Measurements from ENCODE around the gene TRIM47.
A peak's percentile ranks its signal among the peaks of the same experiment; 100 is the strongest.

The TRIM47 gene

DNA sequence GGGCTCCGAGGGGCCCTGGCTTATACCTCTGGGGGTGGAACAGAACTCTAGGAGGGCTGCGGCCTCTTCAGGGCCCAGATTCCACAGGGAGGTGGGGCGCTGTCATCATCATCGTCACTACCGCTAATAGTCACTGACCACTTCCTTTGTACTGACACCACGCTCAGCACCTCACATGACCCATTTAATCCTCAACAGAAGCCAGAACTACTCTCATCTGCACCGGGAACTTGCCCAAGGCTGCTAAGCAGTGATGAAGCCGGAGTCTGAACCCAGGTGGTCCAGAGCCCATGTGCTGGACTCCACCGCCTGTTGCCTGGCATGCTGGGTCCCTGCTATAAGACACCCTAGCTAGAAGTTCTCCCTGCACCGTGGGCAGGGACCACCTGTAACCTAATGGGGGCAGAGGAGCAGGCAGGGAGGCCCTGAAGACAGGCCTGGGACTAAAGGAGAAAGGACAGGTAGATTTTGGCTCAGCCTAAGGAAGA, 46.2 kb downstream of the TRIM47 start:
- Histone ChIP-seq H3K36me3 (ENCODE audit: control insufficient read depth in 1 of 2, insufficient read depth in 2 of 2, low read length in 2 of 2) (peaks cover 0 to 32% of the 10 kb centered on the region in 2 donors), H3K27ac (ENCODE audit: low read length) (peak overlapping the region; percentile 49), H3K9me3 (ENCODE audit: control insufficient read depth in 1 of 2, low read length in 2 of 2) (no peaks in the 10 kb centered on the region), H3K4me1 (ENCODE audit: control insufficient read depth in 1 of 2, insufficient read depth in 2 of 2, low read length in 2 of 2) (peaks cover 5 to 19% of the 10 kb centered on the region in 2 donors), H3K4me3 (ENCODE audit: low read depth in 1 of 2, low read length in 2 of 2) (no peak overlapping the region), H3K27me3 (ENCODE audit: low read depth, low read length) (no peaks in the 10 kb centered on the region)

DNA sequence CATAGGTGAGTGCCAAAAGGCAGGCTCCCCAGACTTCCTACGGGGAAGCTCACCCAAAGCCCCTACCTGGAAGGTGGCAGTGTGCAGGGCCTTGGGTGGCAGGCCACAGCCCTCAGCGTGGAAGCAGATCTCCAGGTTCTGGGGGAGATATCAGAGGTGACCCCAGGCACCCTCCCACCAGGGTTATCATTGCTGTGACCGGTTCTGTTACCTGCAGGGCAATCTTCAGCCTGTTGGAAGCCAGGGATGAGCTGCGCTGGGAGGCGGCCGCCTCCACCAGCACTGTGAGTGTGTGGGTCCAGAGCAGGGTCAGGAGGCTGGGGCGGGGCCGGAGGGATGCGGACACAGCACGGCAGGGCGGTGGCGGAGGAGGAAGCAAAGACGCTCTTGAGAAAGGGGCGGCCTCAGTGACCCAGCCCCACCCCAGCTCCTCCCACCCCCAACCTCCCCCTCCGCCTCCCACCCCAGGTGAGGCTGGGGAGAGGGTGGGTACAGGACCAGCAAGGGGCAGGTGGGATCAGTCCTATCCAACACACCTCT, 47.3 kb downstream of the TRIM47 start:
- no peaks in the 10 kb centered on the region for H3K9me3 ChIP-seq (ENCODE audit: control insufficient read depth in 1 of 2, low read length in 2 of 2)
- no peaks in the 10 kb centered on the region for H3K27me3 ChIP-seq (ENCODE audit: low read depth, low read length)
- H3K4me1 ChIP-seq (ENCODE audit: control insufficient read depth in 1 of 2, insufficient read depth in 2 of 2, low read length in 2 of 2): peaks cover 5 to 23% of the 10 kb centered on the region in 2 donors
- peaks cover 0 to 24% of the 10 kb centered on the region in 2 donors for H3K36me3 ChIP-seq (ENCODE audit: control insufficient read depth in 1 of 2, insufficient read depth in 2 of 2, low read length in 2 of 2)
- no peak overlapping the region for H3K4me3 ChIP-seq (ENCODE audit: low read depth in 1 of 2, low read length in 2 of 2)
- H3K27ac ChIP-seq (ENCODE audit: low read length): no peak overlapping the region

DNA sequence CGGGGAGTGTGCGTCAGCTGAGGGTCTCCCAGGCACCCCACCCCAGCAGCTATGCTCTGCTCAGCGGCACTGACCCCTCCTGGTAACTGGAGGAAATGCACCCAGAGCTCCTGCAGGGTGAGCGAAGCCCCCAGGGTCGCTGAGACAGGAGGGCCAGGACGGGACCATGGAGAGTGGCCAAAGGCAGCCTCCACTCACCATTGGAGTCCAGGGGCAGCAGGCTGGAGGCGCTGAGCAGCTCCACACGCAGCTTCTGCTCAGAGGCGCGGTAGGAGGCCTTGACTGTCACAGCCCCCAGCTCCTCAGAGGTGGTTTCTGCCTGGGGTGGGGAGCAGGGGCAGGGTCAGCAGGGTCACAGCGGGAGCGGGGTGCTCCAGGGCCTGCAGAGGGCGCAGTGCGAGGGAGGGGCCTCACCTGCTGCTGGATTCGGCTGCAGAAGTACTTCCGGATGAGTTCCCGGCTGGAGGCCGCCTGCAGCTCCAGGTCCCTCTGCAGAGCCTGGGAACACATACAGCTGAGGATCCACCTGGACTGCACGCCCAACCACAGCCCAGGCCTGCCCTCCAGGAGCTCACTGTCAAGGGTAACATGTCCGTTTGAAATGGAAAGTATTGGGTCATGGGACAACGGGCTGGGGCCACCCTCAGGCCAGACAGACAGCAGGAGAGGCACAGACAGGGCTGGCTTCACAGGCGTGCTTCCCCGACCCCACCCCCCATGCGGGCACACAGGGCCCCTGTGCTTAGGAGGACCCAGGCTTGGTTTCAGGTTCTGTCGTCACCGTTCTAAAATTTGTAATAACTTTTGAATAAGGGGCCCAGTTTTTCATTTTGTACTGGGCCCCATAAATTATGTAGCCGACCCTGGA, 48.0 kb downstream of the TRIM47 start:
- H3K4me3 ChIP-seq (ENCODE audit: low read depth in 1 of 2, low read length in 2 of 2): no peak overlapping the region

DNA sequence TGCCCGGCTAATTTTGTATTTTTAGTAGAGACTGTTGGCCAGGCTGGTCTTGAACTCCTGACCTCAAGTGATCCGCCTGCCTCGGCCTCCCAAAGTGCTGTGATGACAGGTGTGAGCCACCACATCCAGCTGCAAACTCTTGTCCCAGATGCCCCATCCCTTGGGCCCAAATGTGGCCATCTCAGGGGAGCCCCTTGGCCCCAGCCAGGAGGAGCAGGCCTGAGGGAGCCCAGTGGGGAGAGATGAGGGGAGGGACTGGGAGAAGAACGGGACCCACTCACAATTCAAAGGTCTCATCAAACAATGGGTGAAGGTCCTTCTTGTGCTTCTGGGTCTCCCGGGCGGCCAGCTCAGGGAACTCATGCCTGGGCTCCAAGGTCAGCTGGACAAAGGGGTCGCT, 48.6 kb downstream of the TRIM47 start:
- Histone ChIP-seq H3K4me3 (ENCODE audit: low read depth in 1 of 2, low read length in 2 of 2) (no peak overlapping the region), H3K27me3 (ENCODE audit: low read depth, low read length) (no peaks in the 10 kb centered on the region), H3K36me3 (ENCODE audit: control insufficient read depth in 1 of 2, insufficient read depth in 2 of 2, low read length in 2 of 2) (peaks cover 0 to 35% of the 10 kb centered on the region in 2 donors), H3K9me3 (ENCODE audit: control insufficient read depth in 1 of 2, low read length in 2 of 2) (no peaks in the 10 kb centered on the region), H3K27ac (ENCODE audit: low read length) (no peak overlapping the region), H3K4me1 (ENCODE audit: control insufficient read depth in 1 of 2, insufficient read depth in 2 of 2, low read length in 2 of 2) (peaks cover 5 to 13% of the 10 kb centered on the region in 2 donors)

More for the DNA sequence above, 48.0 kb downstream of the TRIM47 start:
- Histone ChIP-seq H3K36me3 (ENCODE audit: control insufficient read depth in 1 of 2, insufficient read depth in 2 of 2, low read length in 2 of 2) (peaks cover 0 to 28% of the 10 kb centered on the region in 2 donors), H3K27ac (ENCODE audit: low read length) (no peak overlapping the region), H3K27me3 (ENCODE audit: low read depth, low read length) (no peaks in the 10 kb centered on the region), H3K9me3 (ENCODE audit: control insufficient read depth in 1 of 2, low read length in 2 of 2) (no peaks in the 10 kb centered on the region), H3K4me1 (ENCODE audit: control insufficient read depth in 1 of 2, insufficient read depth in 2 of 2, low read length in 2 of 2) (peaks cover 5 to 18% of the 10 kb centered on the region in 2 donors)

DNA sequence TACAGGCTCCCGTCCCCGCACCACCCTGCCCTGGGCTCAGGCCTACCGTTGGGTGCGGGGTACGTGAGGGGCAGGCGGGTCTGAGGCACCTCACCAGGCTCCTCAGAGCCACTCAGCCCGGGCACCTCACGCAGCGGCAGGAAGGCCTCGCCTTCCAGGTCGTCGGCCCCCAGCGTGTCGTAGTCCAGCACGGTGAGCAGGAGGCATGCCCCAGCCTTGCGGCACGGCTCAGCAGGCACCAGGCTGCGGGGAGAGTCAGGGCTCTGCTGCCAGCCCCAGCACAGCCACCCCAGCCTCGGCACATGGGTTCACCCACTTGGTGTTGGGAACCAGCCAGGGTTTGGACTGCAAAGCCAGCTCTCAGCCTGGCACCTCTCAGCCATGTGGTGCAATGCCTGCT, 49.6 kb downstream of the TRIM47 start:
- no peak overlapping the region for H3K4me3 ChIP-seq (ENCODE audit: low read depth in 1 of 2, low read length in 2 of 2)
- H3K27ac ChIP-seq (ENCODE audit: low read length): no peak overlapping the region
- H3K4me1 ChIP-seq (ENCODE audit: control insufficient read depth in 1 of 2, insufficient read depth in 2 of 2, low read length in 2 of 2): peaks cover 5 to 13% of the 10 kb centered on the region in 2 donors
- peaks cover 0 to 41% of the 10 kb centered on the region in 2 donors for H3K36me3 ChIP-seq (ENCODE audit: control insufficient read depth in 1 of 2, insufficient read depth in 2 of 2, low read length in 2 of 2)
- no peaks in the 10 kb centered on the region for H3K27me3 ChIP-seq (ENCODE audit: low read depth, low read length)
- H3K9me3 ChIP-seq (ENCODE audit: control insufficient read depth in 1 of 2, low read length in 2 of 2): no peaks in the 10 kb centered on the region

DNA sequence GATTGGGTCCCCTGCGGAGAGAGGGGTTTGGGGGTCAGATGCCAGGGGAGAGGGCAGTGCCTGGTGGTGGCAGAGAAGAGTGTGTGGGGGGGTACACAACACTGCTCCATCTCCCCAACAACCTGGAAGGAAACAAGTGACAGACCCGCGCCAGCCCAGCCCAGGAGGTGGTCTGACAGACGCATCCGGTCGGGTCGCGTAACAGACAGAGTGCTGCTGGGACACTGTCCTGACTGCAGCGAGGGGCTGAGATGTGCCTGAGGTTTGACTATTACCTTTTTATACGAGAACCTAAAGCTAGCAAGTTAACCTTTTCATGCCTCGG, 50.3 kb downstream of the TRIM47 start:
- peak overlapping the region in 1 of 2 donors; percentile 57 for H3K4me3 ChIP-seq (ENCODE audit: low read depth in 1 of 2, low read length in 2 of 2)
- peaks cover 4 to 45% of the 10 kb centered on the region in 2 donors for H3K36me3 ChIP-seq (ENCODE audit: control insufficient read depth in 1 of 2, insufficient read depth in 2 of 2, low read length in 2 of 2)
- no peaks in the 10 kb centered on the region for H3K27me3 ChIP-seq (ENCODE audit: low read depth, low read length)
- H3K27ac ChIP-seq (ENCODE audit: low read length): no peak overlapping the region
- peaks cover 5 to 13% of the 10 kb centered on the region in 2 donors for H3K4me1 ChIP-seq (ENCODE audit: control insufficient read depth in 1 of 2, insufficient read depth in 2 of 2, low read length in 2 of 2)
- H3K9me3 ChIP-seq (ENCODE audit: control insufficient read depth in 1 of 2, low read length in 2 of 2): no peaks in the 10 kb centered on the region

DNA sequence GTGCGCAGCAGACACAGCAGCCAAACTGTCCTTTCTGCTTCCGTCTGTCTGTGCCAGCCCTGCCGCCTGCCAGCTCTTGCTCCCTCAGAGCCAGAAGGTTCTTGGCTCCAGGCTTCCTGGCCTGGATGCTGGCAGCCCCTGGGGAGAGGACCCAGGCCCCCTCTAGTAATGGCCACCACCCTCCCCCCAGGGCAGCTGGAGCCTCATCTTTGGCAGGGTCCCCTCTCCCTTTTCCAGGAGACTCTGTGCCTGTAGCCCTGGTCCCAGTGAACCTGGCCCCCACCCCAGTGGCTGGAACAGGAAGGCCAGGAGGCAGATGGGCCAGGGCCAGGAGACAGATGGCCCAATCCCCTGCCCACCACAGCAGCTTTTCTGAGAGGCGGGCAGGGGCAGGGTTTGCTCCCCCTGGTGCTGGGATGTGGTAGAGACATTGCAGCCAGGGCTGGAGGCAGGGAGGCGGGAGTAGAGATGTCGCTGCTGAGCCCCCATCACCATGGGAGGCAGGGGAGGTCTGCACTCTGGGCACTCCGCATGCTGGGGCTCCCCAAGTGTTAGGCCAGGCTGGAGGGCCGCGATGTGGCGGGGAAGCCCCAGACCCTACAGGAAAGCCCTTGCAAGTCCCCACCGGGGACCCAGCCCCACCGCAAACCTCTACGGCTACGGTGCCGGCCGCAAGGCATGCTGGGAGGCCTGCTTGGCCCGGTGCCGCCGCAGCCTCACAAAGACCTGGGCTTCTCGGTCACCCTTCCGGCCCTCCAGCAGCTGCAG, 50.9 kb downstream of the TRIM47 start:
- Histone ChIP-seq H3K9me3 (ENCODE audit: control insufficient read depth in 1 of 2, low read length in 2 of 2) (no peaks in the 10 kb centered on the region), H3K27ac (ENCODE audit: low read length) (no peak overlapping the region), H3K27me3 (ENCODE audit: low read depth, low read length) (no peaks in the 10 kb centered on the region), H3K36me3 (ENCODE audit: control insufficient read depth in 1 of 2, insufficient read depth in 2 of 2, low read length in 2 of 2) (peaks cover 6 to 50% of the 10 kb centered on the region in 2 donors), H3K4me3 (ENCODE audit: low read depth in 1 of 2, low read length in 2 of 2) (peak overlapping the region in 1 of 2 donors; percentile 57), H3K4me1 (ENCODE audit: control insufficient read depth in 1 of 2, insufficient read depth in 2 of 2, low read length in 2 of 2) (peaks cover 5 to 13% of the 10 kb centered on the region in 2 donors)

DNA sequence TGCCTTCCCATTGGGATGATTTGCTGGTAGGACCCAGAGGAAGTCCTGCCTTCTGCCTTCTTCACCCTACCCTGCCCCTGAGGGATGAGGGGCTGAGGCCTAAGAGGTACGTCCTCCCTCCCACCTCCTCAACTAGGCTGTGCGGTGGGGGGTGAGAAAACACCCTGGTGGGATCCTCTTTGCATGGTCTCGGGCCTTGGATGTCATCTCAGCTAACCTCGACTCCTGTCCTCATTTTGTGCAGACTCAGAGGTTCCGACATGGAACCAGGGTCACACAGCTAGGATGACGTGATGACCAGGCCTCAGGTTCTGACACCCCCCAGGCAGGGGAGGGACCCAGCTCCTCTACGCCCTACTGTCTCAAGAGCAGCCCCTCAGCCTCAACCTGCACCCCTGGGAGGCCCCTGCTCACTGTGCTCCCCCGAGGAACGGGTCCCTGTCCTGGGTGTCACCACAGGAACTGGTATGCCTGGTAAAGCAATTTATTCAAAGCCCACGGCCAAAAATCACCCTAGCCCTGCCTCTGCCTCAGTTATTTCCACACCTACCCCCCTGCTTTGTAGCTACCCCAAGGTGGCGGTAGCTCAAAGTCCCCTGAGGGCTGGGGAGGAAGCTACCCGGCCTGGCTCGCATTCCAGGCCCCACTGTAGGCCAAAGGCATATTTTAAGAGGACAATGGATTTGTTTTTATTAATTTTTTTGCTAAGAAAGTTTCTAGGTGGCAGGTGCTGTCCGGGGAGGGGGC, 51.6 kb downstream of the TRIM47 start:
- Histone ChIP-seq H3K9me3 (ENCODE audit: control insufficient read depth in 1 of 2, low read length in 2 of 2) (no peaks in the 10 kb centered on the region), H3K36me3 (ENCODE audit: control insufficient read depth in 1 of 2, insufficient read depth in 2 of 2, low read length in 2 of 2) (peaks cover 12 to 57% of the 10 kb centered on the region in 2 donors), H3K27ac (ENCODE audit: low read length) (no peak overlapping the region), H3K4me3 (ENCODE audit: low read depth in 1 of 2, low read length in 2 of 2) (peak overlapping the region in 1 of 2 donors; percentile 57), H3K27me3 (ENCODE audit: low read depth, low read length) (no peaks in the 10 kb centered on the region), H3K4me1 (ENCODE audit: control insufficient read depth in 1 of 2, insufficient read depth in 2 of 2, low read length in 2 of 2) (peaks cover 5 to 13% of the 10 kb centered on the region in 2 donors)

DNA sequence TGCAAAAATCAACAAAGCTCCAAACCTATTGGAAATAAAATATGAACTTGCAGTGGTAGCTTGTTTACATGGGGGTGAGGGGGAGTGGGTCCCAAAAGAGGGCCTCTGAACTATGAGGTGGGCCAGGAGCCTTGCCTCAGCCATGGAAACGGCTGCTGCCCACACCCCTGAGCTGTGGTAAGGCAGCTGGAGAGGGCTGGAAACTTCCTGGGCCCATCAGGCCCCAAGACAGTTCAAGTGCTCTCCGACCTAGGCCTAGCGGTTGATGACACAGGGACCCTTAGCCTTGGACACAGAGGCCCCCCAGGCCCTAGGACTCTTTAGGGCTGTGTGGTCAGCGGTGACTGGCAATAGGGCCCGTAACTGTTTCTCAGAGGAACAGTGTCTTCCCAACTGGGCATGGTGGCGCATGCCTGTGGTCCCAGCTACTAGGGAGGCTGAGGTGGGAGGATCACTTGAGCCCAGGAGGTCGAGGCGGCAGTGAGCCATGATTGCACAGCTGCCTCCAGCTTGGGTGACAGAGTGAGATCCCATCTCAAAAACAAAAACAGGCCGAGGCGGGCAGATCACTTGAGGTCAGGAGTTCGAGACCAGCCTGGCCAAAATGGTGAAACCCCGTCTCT, 52.5 kb downstream of the TRIM47 start:
- H3K4me1 ChIP-seq (ENCODE audit: control insufficient read depth in 1 of 2, insufficient read depth in 2 of 2, low read length in 2 of 2): peaks cover 5 to 13% of the 10 kb centered on the region in 2 donors
- H3K27ac ChIP-seq (ENCODE audit: low read length): no peak overlapping the region
- no peaks in the 10 kb centered on the region for H3K27me3 ChIP-seq (ENCODE audit: low read depth, low read length)
- H3K4me3 ChIP-seq (ENCODE audit: low read depth in 1 of 2, low read length in 2 of 2): no peak overlapping the region
- H3K36me3 ChIP-seq (ENCODE audit: control insufficient read depth in 1 of 2, insufficient read depth in 2 of 2, low read length in 2 of 2): peaks cover 17 to 62% of the 10 kb centered on the region in 2 donors
- no peaks in the 10 kb centered on the region for H3K9me3 ChIP-seq (ENCODE audit: control insufficient read depth in 1 of 2, low read length in 2 of 2)

DNA sequence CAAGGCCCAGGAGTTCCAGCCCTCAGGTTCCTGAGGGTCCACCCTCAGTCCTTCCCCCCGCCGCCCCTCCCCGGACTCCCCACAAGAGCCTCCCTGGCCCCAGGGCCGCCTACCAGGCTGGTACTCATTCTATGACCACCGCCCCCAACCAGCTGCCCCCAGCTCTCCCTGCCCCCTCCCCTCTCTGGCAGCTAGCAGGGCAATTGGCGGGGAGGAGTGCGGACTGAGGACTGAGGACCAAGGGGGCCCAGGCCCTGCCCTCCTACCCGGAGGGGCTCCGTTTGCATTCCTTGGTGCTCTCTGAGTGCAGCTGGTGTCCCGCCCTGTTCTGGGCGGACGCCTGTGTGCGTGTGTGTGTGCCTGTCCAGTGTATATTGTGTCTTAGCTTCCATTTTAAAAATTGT, 53.2 kb downstream of the TRIM47 start:
- Histone ChIP-seq H3K9me3 (ENCODE audit: control insufficient read depth in 1 of 2, low read length in 2 of 2) (no peaks in the 10 kb centered on the region), H3K27me3 (ENCODE audit: low read depth, low read length) (no peaks in the 10 kb centered on the region), H3K27ac (ENCODE audit: low read length) (no peak overlapping the region), H3K4me3 (ENCODE audit: low read depth in 1 of 2, low read length in 2 of 2) (no peak overlapping the region), H3K36me3 (ENCODE audit: control insufficient read depth in 1 of 2, insufficient read depth in 2 of 2, low read length in 2 of 2) (peaks cover 21 to 64% of the 10 kb centered on the region in 2 donors), H3K4me1 (ENCODE audit: control insufficient read depth in 1 of 2, insufficient read depth in 2 of 2, low read length in 2 of 2) (peaks cover 5 to 13% of the 10 kb centered on the region in 2 donors)
